GM18951 (cell line): ENCODE data around the gene ANKUB1.

Source experiments
- POLR2A ChIP-seq: IDR thresholded peaks from 4 replicates; pipeline ENCODE4 v1.6.1; 2011; ENCODE audit warnings: mild to moderate bottlenecking; ENCODE audit not compliant: insufficient read length, insufficient read depth; ENCODE audit errors: extremely low read depth
- in situ Hi-C: fragments of 300-500 bp; cut with MboI; formaldehyde crosslinking; loops from one replicate; pipeline ENCODE4 v1.12.0; 2022; ENCODE audit warnings: low sequenced_read_pairs, mixed read lengths, inconsistent platforms; ENCODE audit not compliant: unreplicated experiment

Gene ANKUB1

GRCh38 chr3:149815728-149816127, 23.4 kb upstream of the ANKUB1 start:
- TF ChIP-seq POLR2A: no peak
- in situ Hi-C loops: no loop called here

GRCh38 chr3:149815321-149815720, 23.0 kb upstream of the ANKUB1 start:
- in situ Hi-C loops: no loop called here
- no peak for TF ChIP-seq POLR2A

GRCh38 chr3:149813367-149814281, 21.3 kb upstream of the ANKUB1 start:
- in situ Hi-C loops: no loop called here
- TF ChIP-seq POLR2A: no peak

- in situ Hi-C loops: no loop called here
- peak; percentile 71 for TF ChIP-seq POLR2A
Measured at GRCh38 chr3:149812606-149813366, 20.4 kb upstream of the ANKUB1 start, which contains the start of gene RNF13. Gene RNF13, plus strand, starts transcription at chr3:149813215. Its CDS starts 32,812 bp downstream, at chr3:149846027.

- in situ Hi-C loops: no loop called here
- no peak for TF ChIP-seq POLR2A
Measured at GRCh38 chr3:149812165-149812605, 19.8 kb upstream of the ANKUB1 start.

- in situ Hi-C loops: no loop called here
Measured at GRCh38 chr3:149810846-149811245, 18.5 kb upstream of the ANKUB1 start.

GRCh38 chr3:149809699-149810098, 17.3 kb upstream of the ANKUB1 start:
- in situ Hi-C loops: no loop called here
- TF ChIP-seq POLR2A: no peak

More at GRCh38 chr3:149810846-149811245, 18.5 kb upstream of the ANKUB1 start:
- TF ChIP-seq POLR2A: no peak

- in situ Hi-C loops: no loop called here
- TF ChIP-seq POLR2A: no peak
Measured at GRCh38 chr3:149808209-149808829, 16.0 kb upstream of the ANKUB1 start.

GRCh38 chr3:149806171-149806778, 13.9 kb upstream of the ANKUB1 start:
- no peak for TF ChIP-seq POLR2A
- in situ Hi-C loops: no loop called here

- in situ Hi-C loops: no loop called here
- no peak for TF ChIP-seq POLR2A
Measured at GRCh38 chr3:149801639-149802038, 9.3 kb upstream of the ANKUB1 start.

GRCh38 chr3:149801195-149801594, 8.8 kb upstream of the ANKUB1 start:
- TF ChIP-seq POLR2A: no peak
- in situ Hi-C loops: no loop called here

- TF ChIP-seq POLR2A: no peak
- in situ Hi-C loops: no loop called here
Measured at GRCh38 chr3:149800693-149801092, 8.3 kb upstream of the ANKUB1 start.

GRCh38 chr3:149796026-149796425, 3.7 kb upstream of the ANKUB1 start:
- in situ Hi-C loops: no loop called here
- TF ChIP-seq POLR2A: no peak
